MM.1S (cell line): ENCODE results near the gene CKLF.

Source experiments
- DNase-seq: peaks from one replicate; pipeline ENCODE4 v3.0.0-alpha.2; 2015
- H2AFZ ChIP-seq: fragments of 300-600 bp; sonication (generic); 2 replicates; pipeline ENCODE4 v1.6.0; 2016; ENCODE audit warnings: antibody characterized with exemption, low read length
- H3F3A ChIP-seq: fragments of 300-600 bp; sonication (generic); 2 replicates; pipeline ENCODE4 v1.6.1; 2016; ENCODE audit warnings: mild to moderate bottlenecking, antibody characterized with exemption, low read length, moderate library complexity, mixed read lengths; ENCODE audit not compliant: insufficient read depth
- H3K27ac ChIP-seq: fragments of 300-600 bp; sonication (generic); 2 replicates; pipeline ENCODE4 v1.5.1; 2016; ENCODE audit warnings: mild to moderate bottlenecking, low read length
- H3K27me3 ChIP-seq: fragments of 300-600 bp; sonication (generic); replicated peaks from 2 replicates; pipeline ENCODE4 v1.6.0; 2016; ENCODE audit warnings: low read length; ENCODE audit not compliant: insufficient read depth
- H3K36me3 ChIP-seq: fragments of 300-600 bp; sonication (generic); replicated peaks from 2 replicates; pipeline ENCODE4 v1.6.1; 2016; ENCODE audit warnings: mild to moderate bottlenecking, low read length, mixed read lengths; ENCODE audit not compliant: insufficient read depth
- H3K4me1 ChIP-seq: fragments of 300-600 bp; sonication (generic); 2 replicates; pipeline ENCODE4 v1.6.1; 2016; ENCODE audit warnings: low read length, mixed read lengths
- H3K4me2 ChIP-seq: fragments of 300-600 bp; sonication (generic); 2 replicates; pipeline ENCODE4 v1.6.0; 2016; ENCODE audit warnings: low read depth, low read length
- H3K4me3 ChIP-seq: fragments of 300-600 bp; sonication (generic); 2 replicates; pipeline ENCODE4 v1.5.1; 2016; ENCODE audit warnings: low read length, mixed read lengths
- H3K79me2 ChIP-seq: fragments of 300-600 bp; sonication (generic); 2 replicates; pipeline ENCODE4 v1.6.1; 2016; ENCODE audit warnings: mixed run types, low read length, mixed read lengths
- H3K9ac ChIP-seq: fragments of 300-600 bp; sonication (generic); 2 replicates; pipeline ENCODE4 v1.6.1; 2016; ENCODE audit warnings: low read length, mixed read lengths
- H3K9me2 ChIP-seq: fragments of 300-600 bp; sonication (generic); replicated peaks from 2 replicates; pipeline ENCODE4 v1.6.1; 2016; ENCODE audit warnings: mild to moderate bottlenecking, low read length, mixed read lengths; ENCODE audit not compliant: insufficient read depth
- H3K9me3 ChIP-seq: fragments of 300-600 bp; sonication (generic); replicated peaks from 2 replicates; pipeline ENCODE4 v1.6.1; 2016; ENCODE audit warnings: mild to moderate bottlenecking, low read length, mixed read lengths; ENCODE audit not compliant: insufficient read depth
- H4K20me1 ChIP-seq: fragments of 300-600 bp; sonication (generic); 2 replicates; pipeline ENCODE4 v1.6.1; 2016; ENCODE audit warnings: mild to moderate bottlenecking, low read length, moderate library complexity, mixed read lengths; ENCODE audit not compliant: insufficient read depth
- CTCF ChIP-seq: fragments of 300-600 bp; sonication (generic); IDR thresholded peaks from 2 replicates; pipeline ENCODE4 v1.5.1; 2016; ENCODE audit warnings: antibody characterized with exemption, low read length, mixed read lengths
- EZH2 ChIP-seq: fragments of 300-600 bp; sonication (generic); optimal IDR thresholded peaks from 2 replicates; pipeline ENCODE3; 2017; ENCODE audit warnings: low read depth, mild to moderate bottlenecking, antibody characterized with exemption, low read length, mixed read lengths
- EZH2phosphoT487 ChIP-seq: fragments of 300-600 bp; sonication (generic); IDR thresholded peaks from 2 replicates; pipeline ENCODE4 v1.6.1; 2018; ENCODE audit warnings: antibody characterized with exemption, low read length

Gene CKLF

GRCh38 chr16:66572356-66572755 lies 20.0 kb downstream of the CKLF start:
- H4K20me1 ChIP-seq = no peaks in the 10 kb centered on the region
- no peak overlapping the region for H3K27ac ChIP-seq
- H3K9ac ChIP-seq = no peak overlapping the region
- H3K4me3 ChIP-seq = no peak overlapping the region
- H3K4me1 ChIP-seq = no peaks in the 10 kb centered on the region
- TF ChIP-seq EZH2phosphoT487 (no peak), EZH2 (no peak), CTCF (no peak)
- no peaks in the 10 kb centered on the region for H3K79me2 ChIP-seq
- H3K36me3 ChIP-seq = no peaks in the 10 kb centered on the region
- H3K9me2 ChIP-seq = no peaks in the 10 kb centered on the region
- 0 out of 2 replicates have a peak, but pooled peaks cover 5% of the 10 kb centered on the region for H3F3A ChIP-seq
- H2AFZ ChIP-seq = no peak overlapping the region
- H3K9me3 ChIP-seq = no peaks in the 10 kb centered on the region
- no peaks in the 10 kb centered on the region for H3K27me3 ChIP-seq
- H3K4me2 ChIP-seq = no peak overlapping the region
- DNase-seq = no peak

GRCh38 chr16:66574081-66574480 lies 21.7 kb downstream of the CKLF start:
- Histone ChIP-seq H3K79me2 (no peaks in the 10 kb centered on the region), H3F3A (0 out of 2 replicates have a peak, but pooled peaks cover 4% of the 10 kb centered on the region)
- TF ChIP-seq CTCF = no peak
- no peak for TF ChIP-seq EZH2
- no peak for TF ChIP-seq EZH2phosphoT487

GRCh38 chr16:66574531-66574930 lies 22.2 kb downstream of the CKLF start:
- Histone ChIP-seq H3K4me3 (no peak overlapping the region), H3F3A (no peaks in the 10 kb centered on the region), H3K4me2 (no peak overlapping the region), H4K20me1 (no peaks in the 10 kb centered on the region), H3K9ac (no peak overlapping the region), H3K4me1 (no peaks in the 10 kb centered on the region), H3K27me3 (no peaks in the 10 kb centered on the region), H2AFZ (no peak overlapping the region), H3K36me3 (no peaks in the 10 kb centered on the region), H3K9me2 (no peaks in the 10 kb centered on the region), H3K9me3 (no peaks in the 10 kb centered on the region), H3K79me2 (no peaks in the 10 kb centered on the region), H3K27ac (no peak overlapping the region)
- DNase-seq = no peak
- TF ChIP-seq EZH2phosphoT487 (no peak), CTCF (no peak), EZH2 (no peak)

More at GRCh38 chr16:66574081-66574480, 21.7 kb downstream of the CKLF start:
- H3K27ac ChIP-seq = no peak overlapping the region
- H3K9me3 ChIP-seq = no peaks in the 10 kb centered on the region
- H3K9me2 ChIP-seq = no peaks in the 10 kb centered on the region
- H3K4me3 ChIP-seq = no peak overlapping the region
- H3K4me1 ChIP-seq = no peaks in the 10 kb centered on the region
- H2AFZ ChIP-seq = no peak overlapping the region
- no peak overlapping the region for H3K9ac ChIP-seq
- no peaks in the 10 kb centered on the region for H3K36me3 ChIP-seq
- no peak overlapping the region for H3K4me2 ChIP-seq
- no peak for DNase-seq
- H4K20me1 ChIP-seq = no peaks in the 10 kb centered on the region
- H3K27me3 ChIP-seq = no peaks in the 10 kb centered on the region
